ENCODE data around the gene SUMF2.

GRCh38 chr7:56105508-56105907 is 41.4 kb downstream of the SUMF2 start:
- TF ChIP-seq EZH2 (IDR thresholded peaks at IDR 0.05; ENCODE audit: borderline replicate concordance, insufficient read depth, low read length, poor library complexity, severe bottlenecking) (no peak), POLR2AphosphoS5 (IDR thresholded peaks at IDR 0.05) (no peak), EP300 (conservative IDR thresholded peaks at IDR 0.05; ENCODE audit: poor library complexity, severe bottlenecking) (no peak), TAF1 (IDR thresholded peaks at IDR 0.05; ENCODE audit: low read depth) (no peak), RAD21 (conservative IDR thresholded peaks at IDR 0.05) (no peak), MXI1 (conservative IDR thresholded peaks at IDR 0.05; ENCODE audit: poor library complexity, severe bottlenecking) (no peak), SMC3 (conservative IDR thresholded peaks at IDR 0.05; ENCODE audit: poor library complexity) (no peak)
- TF ChIP-seq, protein P1, sequence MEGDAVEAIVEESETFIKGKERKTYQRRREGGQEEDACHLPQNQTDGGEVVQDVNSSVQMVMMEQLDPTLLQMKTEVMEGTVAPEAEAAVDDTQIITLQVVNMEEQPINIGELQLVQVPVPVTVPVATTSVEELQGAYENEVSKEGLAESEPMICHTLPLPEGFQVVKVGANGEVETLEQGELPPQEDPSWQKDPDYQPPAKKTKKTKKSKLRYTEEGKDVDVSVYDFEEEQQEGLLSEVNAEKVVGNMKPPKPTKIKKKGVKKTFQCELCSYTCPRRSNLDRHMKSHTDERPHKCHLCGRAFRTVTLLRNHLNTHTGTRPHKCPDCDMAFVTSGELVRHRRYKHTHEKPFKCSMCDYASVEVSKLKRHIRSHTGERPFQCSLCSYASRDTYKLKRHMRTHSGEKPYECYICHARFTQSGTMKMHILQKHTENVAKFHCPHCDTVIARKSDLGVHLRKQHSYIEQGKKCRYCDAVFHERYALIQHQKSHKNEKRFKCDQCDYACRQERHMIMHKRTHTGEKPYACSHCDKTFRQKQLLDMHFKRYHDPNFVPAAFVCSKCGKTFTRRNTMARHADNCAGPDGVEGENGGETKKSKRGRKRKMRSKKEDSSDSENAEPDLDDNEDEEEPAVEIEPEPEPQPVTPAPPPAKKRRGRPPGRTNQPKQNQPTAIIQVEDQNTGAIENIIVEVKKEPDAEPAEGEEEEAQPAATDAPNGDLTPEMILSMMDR (IDR thresholded peaks at IDR 0.05; ENCODE audit: poor library complexity, severe bottlenecking) = no peak
- TF ChIP-seq, protein P2, sequence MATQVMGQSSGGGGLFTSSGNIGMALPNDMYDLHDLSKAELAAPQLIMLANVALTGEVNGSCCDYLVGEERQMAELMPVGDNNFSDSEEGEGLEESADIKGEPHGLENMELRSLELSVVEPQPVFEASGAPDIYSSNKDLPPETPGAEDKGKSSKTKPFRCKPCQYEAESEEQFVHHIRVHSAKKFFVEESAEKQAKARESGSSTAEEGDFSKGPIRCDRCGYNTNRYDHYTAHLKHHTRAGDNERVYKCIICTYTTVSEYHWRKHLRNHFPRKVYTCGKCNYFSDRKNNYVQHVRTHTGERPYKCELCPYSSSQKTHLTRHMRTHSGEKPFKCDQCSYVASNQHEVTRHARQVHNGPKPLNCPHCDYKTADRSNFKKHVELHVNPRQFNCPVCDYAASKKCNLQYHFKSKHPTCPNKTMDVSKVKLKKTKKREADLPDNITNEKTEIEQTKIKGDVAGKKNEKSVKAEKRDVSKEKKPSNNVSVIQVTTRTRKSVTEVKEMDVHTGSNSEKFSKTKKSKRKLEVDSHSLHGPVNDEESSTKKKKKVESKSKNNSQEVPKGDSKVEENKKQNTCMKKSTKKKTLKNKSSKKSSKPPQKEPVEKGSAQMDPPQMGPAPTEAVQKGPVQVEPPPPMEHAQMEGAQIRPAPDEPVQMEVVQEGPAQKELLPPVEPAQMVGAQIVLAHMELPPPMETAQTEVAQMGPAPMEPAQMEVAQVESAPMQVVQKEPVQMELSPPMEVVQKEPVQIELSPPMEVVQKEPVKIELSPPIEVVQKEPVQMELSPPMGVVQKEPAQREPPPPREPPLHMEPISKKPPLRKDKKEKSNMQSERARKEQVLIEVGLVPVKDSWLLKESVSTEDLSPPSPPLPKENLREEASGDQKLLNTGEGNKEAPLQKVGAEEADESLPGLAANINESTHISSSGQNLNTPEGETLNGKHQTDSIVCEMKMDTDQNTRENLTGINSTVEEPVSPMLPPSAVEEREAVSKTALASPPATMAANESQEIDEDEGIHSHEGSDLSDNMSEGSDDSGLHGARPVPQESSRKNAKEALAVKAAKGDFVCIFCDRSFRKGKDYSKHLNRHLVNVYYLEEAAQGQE (IDR thresholded peaks at IDR 0.05; ENCODE audit: borderline replicate concordance) = no peak

Data from neural cell (in vitro differentiated cells).